CD8-positive, alpha-beta memory T cell (primary cell): ENCODE measurements around the gene FBN2. TPM values are rescaled to one million over a fixed set of nuclear protein-coding genes. Genes with fewer than 3 reads are reported as not detected.

Source experiments
- CTCF ChIA-PET: fragments of 350-600 bp; sonication (Branson Sonifier 250); formaldehyde crosslinking; loops from one replicate; lab custom pipeline; 2021; ENCODE audit warnings: antibody characterized with exemption; lab: Charles Lee
- POLR2A ChIA-PET: fragments of 350-600 bp; sonication (Branson Sonifier 250); formaldehyde crosslinking; loops from one replicate; lab custom pipeline; 2021; ENCODE audit warnings: antibody characterized with exemption; lab: Charles Lee
- DNase-seq, 5 donors: peaks; one replicate each; pipeline versions ENCODE4 v3.0.0 to v3.0.0-alpha.2; 2020 to 2022; ENCODE audit warnings: mixed read lengths in 1 of 5
- H3K27ac ChIP-seq: one replicate; pipeline ENCODE4 v1.7.0; 2013; ENCODE audit warnings: low read depth, mild to moderate bottlenecking, low read length, moderate library complexity
- H3K27me3 ChIP-seq: 2 replicates; pipeline ENCODE4 v1.7.0; 2013; ENCODE audit warnings: low read length, mild to moderate bottlenecking; ENCODE audit not compliant: insufficient read depth, poor library complexity, severe bottlenecking
- H3K36me3 ChIP-seq: 2 replicates; pipeline ENCODE4 v1.7.0; 2013; ENCODE audit warnings: mild to moderate bottlenecking, low read length, moderate library complexity; ENCODE audit not compliant: insufficient read depth
- H3K4me1 ChIP-seq: 2 replicates; pipeline ENCODE4 v1.7.0; 2013; ENCODE audit warnings: mild to moderate bottlenecking, low read length, moderate library complexity; ENCODE audit not compliant: insufficient read depth
- H3K4me3 ChIP-seq: 2 replicates; pipeline ENCODE4 v1.7.0; 2013; ENCODE audit warnings: mild to moderate bottlenecking, low read length
- H3K9me3 ChIP-seq: 2 replicates; pipeline ENCODE4 v1.7.0; 2013; ENCODE audit warnings: mild to moderate bottlenecking, low read length
- H3K27ac Mint-ChIP-seq, 8 donors: one replicate each; pipeline ENCODE4 v1.8.0; 2020 to 2021; ENCODE audit warnings: mixed read lengths in 8 of 8, mild to moderate bottlenecking in 6 of 8, inconsistent platforms in 3 of 8, moderate library complexity in 3 of 8
- H3K27me3 Mint-ChIP-seq, 2 donors: one replicate each; pipeline ENCODE4 v1.8.0; 2020 to 2021; ENCODE audit warnings: mixed read lengths in 2 of 2, mild to moderate bottlenecking in 1 of 2, moderate library complexity in 1 of 2
- H3K36me3 Mint-ChIP-seq, 3 donors: one replicate each; pipeline ENCODE4 v1.8.0; 2020 to 2021; ENCODE audit warnings: mixed read lengths in 3 of 3, inconsistent platforms in 1 of 3, mild to moderate bottlenecking in 1 of 3
- H3K4me1 Mint-ChIP-seq, 3 donors: one replicate each; pipeline ENCODE4 v1.8.0; 2020 to 2021; ENCODE audit warnings: mixed read lengths in 3 of 3, inconsistent platforms in 1 of 3, mild to moderate bottlenecking in 1 of 3
- H3K4me3 Mint-ChIP-seq, 7 donors: one replicate each; pipeline ENCODE4 v1.8.0; 2020 to 2021; ENCODE audit warnings: mixed read lengths in 7 of 7, mild to moderate bottlenecking in 6 of 7, moderate library complexity in 4 of 7, inconsistent platforms in 2 of 7
- H3K9me3 Mint-ChIP-seq, 5 donors: one replicate each; pipeline ENCODE4 v1.8.0; 2020 to 2022; ENCODE audit warnings: mixed read lengths in 5 of 5, mild to moderate bottlenecking in 3 of 5, moderate library complexity in 2 of 5, inconsistent platforms in 1 of 5
- polyA plus RNA-seq: library from polyadenylated mRNA; unstranded; fragments of 300-500 nt; fragmentation: Illumina TruSeq; gene quantifications from one replicate; pipeline ENCODE4 v1.2.3, GENCODE V29; 2021
- total RNA-seq, 2 experiments: library from RNA; stranded (reverse); gene quantifications; one replicate each; pipeline ENCODE4 v1.2.3, GENCODE V29; 2021

The FBN2 gene
- total and polyA plus RNA-seq, 3 experiments from 2014 or later, result 0.09 to 0.20 TPM; not detected in 1

DNA sequence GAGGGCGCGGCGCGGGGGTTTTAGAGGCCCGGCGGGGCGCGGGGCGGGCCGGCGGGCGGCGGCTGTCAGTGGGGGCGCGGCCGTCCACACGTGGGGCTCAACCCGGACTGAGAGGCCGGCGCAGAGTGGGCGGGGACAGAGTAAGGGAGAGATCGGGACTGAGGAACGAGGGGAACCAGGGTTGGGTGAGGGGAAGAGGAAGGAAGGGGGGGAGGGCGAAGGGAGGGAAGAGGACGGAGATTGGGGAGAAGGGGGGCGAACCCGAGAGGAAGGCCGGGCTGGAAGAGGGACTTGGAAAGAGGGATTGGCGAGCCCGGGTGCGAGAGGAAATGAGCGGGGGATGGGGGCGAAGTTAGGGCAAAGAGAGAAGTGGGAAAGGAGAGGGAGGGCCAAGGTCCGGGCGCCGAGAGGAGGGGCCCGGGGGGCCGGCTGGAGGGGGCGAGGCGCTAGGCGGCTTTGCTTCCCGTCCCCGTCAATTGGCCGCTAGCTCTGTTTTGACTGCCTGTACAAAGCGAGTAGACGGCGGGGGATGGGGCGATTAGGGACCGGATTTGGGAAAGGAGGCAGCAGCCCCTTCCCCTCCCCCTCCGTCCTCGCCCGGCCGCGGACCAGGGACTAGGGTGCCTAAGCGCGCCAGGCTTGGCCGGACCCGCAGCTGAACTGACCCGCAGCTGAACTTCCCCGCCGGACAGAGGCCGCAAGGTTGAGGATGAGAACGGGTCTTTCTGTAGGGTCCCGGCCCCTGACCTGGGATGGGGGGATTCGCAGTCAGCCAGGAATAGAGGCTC is 399 bp upstream of the FBN2 start:
- ChIA-PET POLR2A (no interaction called here), CTCF (no interaction called here)
- Histone ChIP-seq H3K4me1 (no peaks in the 10 kb centered on the region), H3K27ac (no peak overlapping the region), H3K27me3 (peaks cover 5% of the 10 kb centered on the region), H3K4me3 (no peak overlapping the region), H3K9me3 (no peaks in the 10 kb centered on the region), H3K36me3 (no peaks in the 10 kb centered on the region)
- Mint-ChIP-seq H3K27me3 (peaks cover 9 to 24% of the 10 kb centered on the region in 2 donors), H3K36me3 (no peaks in the 10 kb centered on the region), H3K4me1 (no peaks in the 10 kb centered on the region), H3K4me3 (no peak overlapping the region), H3K27ac (no peak overlapping the region), H3K9me3 (peaks cover 0 to 9% (median 5%) of the 10 kb centered on the region in 5 donors)
- no peak for DNase-seq

- Mint-ChIP-seq H3K9me3 (peaks cover 0 to 9% (median 5%) of the 10 kb centered on the region in 5 donors), H3K27ac (no peak overlapping the region), H3K4me3 (no peak overlapping the region), H3K36me3 (no peaks in the 10 kb centered on the region), H3K4me1 (no peaks in the 10 kb centered on the region), H3K27me3 (peaks cover 9 to 24% of the 10 kb centered on the region in 2 donors)
- ChIA-PET CTCF (no interaction called here), POLR2A (no interaction called here)
- H3K9me3 ChIP-seq, result no peaks in the 10 kb centered on the region
- H3K4me1 ChIP-seq, result no peaks in the 10 kb centered on the region
- H3K27me3 ChIP-seq, result peaks cover 5% of the 10 kb centered on the region
- DNase-seq, result no peak
- no peak overlapping the region for H3K4me3 ChIP-seq
- H3K36me3 ChIP-seq, result no peaks in the 10 kb centered on the region
- H3K27ac ChIP-seq, result no peak overlapping the region
These were observed 635 bp downstream of the FBN2 start for GRCh38 chr5:128537221-128537999.

- H3K4me1 ChIP-seq, result no peaks in the 10 kb centered on the region
- Mint-ChIP-seq H3K9me3 (peaks cover 0 to 6% (median 4%) of the 10 kb centered on the region in 5 donors), H3K36me3 (no peaks in the 10 kb centered on the region), H3K27ac (no peak overlapping the region), H3K4me3 (no peak overlapping the region), H3K27me3 (peaks cover 9 to 24% of the 10 kb centered on the region in 2 donors), H3K4me1 (no peaks in the 10 kb centered on the region)
- H3K36me3 ChIP-seq, result no peaks in the 10 kb centered on the region
- no peak for DNase-seq
- ChIA-PET POLR2A (no interaction called here), CTCF (no interaction called here)
- no peaks in the 10 kb centered on the region for H3K9me3 ChIP-seq
- peaks cover 5% of the 10 kb centered on the region for H3K27me3 ChIP-seq
- no peak overlapping the region for H3K27ac ChIP-seq
- H3K4me3 ChIP-seq, result no peak overlapping the region
These were observed 1.5 kb downstream of the FBN2 start for GRCh38 chr5:128536254-128537220.

- no peaks in the 10 kb centered on the region for H3K9me3 ChIP-seq
- CTCF ChIA-PET, result no interaction called here
- peaks cover 0 to 6% (median 0%) of the 10 kb centered on the region in 5 donors for H3K9me3 Mint-ChIP-seq
- H3K27me3 Mint-ChIP-seq, result peaks cover 9 to 24% of the 10 kb centered on the region in 2 donors
- no peak overlapping the region for H3K27ac ChIP-seq
- POLR2A ChIA-PET, result no interaction called here
- no peak overlapping the region for H3K27ac Mint-ChIP-seq
- no peaks in the 10 kb centered on the region for H3K36me3 ChIP-seq
- H3K4me1 ChIP-seq, result no peaks in the 10 kb centered on the region
- no peak for DNase-seq
- H3K4me3 ChIP-seq, result no peak overlapping the region
- H3K27me3 ChIP-seq, result peaks cover 5% of the 10 kb centered on the region
- no peak overlapping the region for H3K4me3 Mint-ChIP-seq
- no peaks in the 10 kb centered on the region for H3K36me3 Mint-ChIP-seq
- H3K4me1 Mint-ChIP-seq, result no peaks in the 10 kb centered on the region
These were observed 2.8 kb downstream of the FBN2 start for GRCh38 chr5:128535251-128535650.

DNA sequence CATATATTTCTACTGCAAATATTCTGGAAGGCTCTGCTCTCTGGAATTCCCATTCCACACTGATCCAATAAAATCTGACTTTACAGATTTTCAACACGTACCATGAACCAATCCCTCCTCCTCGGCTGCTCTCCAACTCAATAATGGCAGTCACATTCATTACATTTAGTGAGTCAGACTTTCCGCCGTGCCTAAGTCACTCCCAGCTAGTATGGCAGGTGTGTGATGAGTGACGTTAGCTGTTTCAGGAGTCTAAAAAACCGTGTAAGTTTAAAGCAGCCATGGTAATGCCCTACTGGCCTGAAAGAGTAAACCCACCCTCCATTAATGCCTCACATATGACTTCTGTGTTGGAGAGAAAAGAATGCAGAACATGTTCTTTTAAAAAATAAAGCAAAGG is 3.3 kb downstream of the FBN2 start:
- H3K27ac ChIP-seq, result no peak overlapping the region
- H3K4me1 ChIP-seq, result no peaks in the 10 kb centered on the region
- H3K27me3 ChIP-seq, result peaks cover 5% of the 10 kb centered on the region
- no peak overlapping the region for H3K4me3 ChIP-seq
- peaks cover 0 to 6% (median 0%) of the 10 kb centered on the region in 5 donors for H3K9me3 Mint-ChIP-seq
- peaks cover 9 to 24% of the 10 kb centered on the region in 2 donors for H3K27me3 Mint-ChIP-seq
- H3K27ac Mint-ChIP-seq, result no peak overlapping the region
- ChIA-PET POLR2A (no interaction called here), CTCF (no interaction called here)
- no peaks in the 10 kb centered on the region for H3K4me1 Mint-ChIP-seq
- no peak overlapping the region for H3K4me3 Mint-ChIP-seq
- no peaks in the 10 kb centered on the region for H3K9me3 ChIP-seq
- DNase-seq, result no peak
- H3K36me3 Mint-ChIP-seq, result no peaks in the 10 kb centered on the region
- H3K36me3 ChIP-seq, result no peaks in the 10 kb centered on the region

GRCh38 chr5:128532776-128533175 is 5.3 kb downstream of the FBN2 start:
- Mint-ChIP-seq H3K27me3 (peaks cover 10 to 17% of the 10 kb centered on the region in 2 donors), H3K4me3 (no peak overlapping the region), H3K9me3 (peaks cover 0 to 6% (median 0%) of the 10 kb centered on the region in 5 donors), H3K27ac (peak overlapping the region in 1 of 8 donors; percentile 15), H3K36me3 (no peaks in the 10 kb centered on the region), H3K4me1 (no peaks in the 10 kb centered on the region)
- no peak overlapping the region for H3K4me3 ChIP-seq
- no peaks in the 10 kb centered on the region for H3K27me3 ChIP-seq
- no peaks in the 10 kb centered on the region for H3K36me3 ChIP-seq
- ChIA-PET POLR2A (no interaction called here), CTCF (no interaction called here)
- H3K9me3 ChIP-seq, result no peaks in the 10 kb centered on the region
- no peak for DNase-seq
- H3K4me1 ChIP-seq, result no peaks in the 10 kb centered on the region
- H3K27ac ChIP-seq, result no peak overlapping the region

GRCh38 chr5:128532127-128532526 is 5.9 kb downstream of the FBN2 start:
- no peaks in the 10 kb centered on the region for H3K36me3 ChIP-seq
- no peaks in the 10 kb centered on the region for H3K36me3 Mint-ChIP-seq
- ChIA-PET CTCF (no interaction called here), POLR2A (no interaction called here)
- no peak overlapping the region for H3K27ac Mint-ChIP-seq
- H3K4me3 ChIP-seq, result no peak overlapping the region
- peaks cover 0 to 6% (median 0%) of the 10 kb centered on the region in 5 donors for H3K9me3 Mint-ChIP-seq
- H3K9me3 ChIP-seq, result no peaks in the 10 kb centered on the region
- no peaks in the 10 kb centered on the region for H3K4me1 ChIP-seq
- H3K4me3 Mint-ChIP-seq, result no peak overlapping the region
- no peak for DNase-seq
- no peaks in the 10 kb centered on the region for H3K27me3 ChIP-seq
- peaks cover 10 to 17% of the 10 kb centered on the region in 2 donors for H3K27me3 Mint-ChIP-seq
- H3K27ac ChIP-seq, result no peak overlapping the region
- no peaks in the 10 kb centered on the region for H3K4me1 Mint-ChIP-seq
